Ovary (tissue), 3 donors: ENCODE results near the gene LMTK2.

ENCODE experiments used
- CTCF ChIP-seq, 3 donors: fragments of 450-650 bp in 2 of 3; fragments of 200-600 bp in 1 of 3; IDR thresholded peaks; one replicate each; pipeline versions ENCODE4 v1.5.1 to v1.8.0; 2016 to 2022; ENCODE audit warnings: antibody characterized with exemption in 3 of 3, mild to moderate bottlenecking in 1 of 3
- EP300 ChIP-seq: sonication (generic); formaldehyde crosslinking; IDR thresholded peaks from one replicate; pipeline ENCODE4 v1.6.1; 2017; ENCODE audit warnings: antibody characterized with exemption
- POLR2A ChIP-seq: fragments of 450-650 bp; IDR thresholded peaks from one replicate; pipeline ENCODE4 v1.6.1; 2017; ENCODE audit warnings: antibody characterized with exemption, mild to moderate bottlenecking, moderate library complexity
- donor health status: DM: no; HTN: no; CAD: no.

GRCh38 chr7:98194186-98194585 lies 87.5 kb downstream of the LMTK2 start:
- TF ChIP-seq POLR2A (no peak), EP300 (no peak), CTCF (IDR thresholded peaks at IDR 0.05) (no peak)
